RWPE1 (cell line): ENCODE results near the gene ADH7.

Experiments
- CTCF ChIA-PET: fragments of 350-600 bp; sonication (Branson Sonifier 250); formaldehyde crosslinking; extraction: SDS; loops from one replicate; lab custom pipeline; 2021; lab: Yijun Ruan, JAX
- POLR2A ChIA-PET: fragments of 400-600 bp; formaldehyde crosslinking; extraction: SDS; loops from one replicate; lab custom pipeline; 2020; ENCODE audit warnings: antibody characterized with exemption; ENCODE audit not compliant: low non-redundant PET; lab: Yijun Ruan, JAX
- DNase-seq: peaks from one replicate; pipeline ENCODE4 v3.0.0; 2012; ENCODE audit warnings: low spot score
- H3K27ac ChIP-seq: fragments of 450-650 bp; 2 replicates; pipeline ENCODE4 v1.5.1; 2017
- CTCF ChIP-seq: fragments of 450-650 bp; conservative IDR thresholded peaks from 2 replicates; pipeline ENCODE4 v1.5.1; 2017; ENCODE audit warnings: low read depth, mild to moderate bottlenecking

The ADH7 gene

GRCh38 chr4:99390055-99390454, 45.1 kb downstream of the ADH7 start:
- H3K27ac ChIP-seq: no peak overlapping the region
- ChIA-PET POLR2A (no interaction called here), CTCF (no interaction called here)
- DNase-seq: no peak
- no peak for TF ChIP-seq CTCF

GRCh38 chr4:99389606-99390005, 45.5 kb downstream of the ADH7 start:
- no peak overlapping the region for H3K27ac ChIP-seq
- ChIA-PET CTCF (no interaction called here), POLR2A (no interaction called here)
- TF ChIP-seq CTCF: no peak
- no peak for DNase-seq

GRCh38 chr4:99383833-99384392, 51.2 kb downstream of the ADH7 start:
- ChIA-PET CTCF (no interaction called here), POLR2A (no interaction called here)
- no peak overlapping the region for H3K27ac ChIP-seq
- no peak for TF ChIP-seq CTCF
- no peak for DNase-seq

- no peak for DNase-seq
- POLR2A ChIA-PET: no interaction called here
- no peak overlapping the region for H3K27ac ChIP-seq
- TF ChIP-seq CTCF: no peak
- CTCF ChIA-PET: no interaction called here
Observed at GRCh38 chr4:99383399-99383798, 51.7 kb downstream of the ADH7 start.

- POLR2A ChIA-PET: no interaction called here
- CTCF ChIA-PET: no interaction called here
- no peak overlapping the region for H3K27ac ChIP-seq
- no peak for TF ChIP-seq CTCF
- DNase-seq: no peak
Observed at GRCh38 chr4:99382745-99383360, 52.3 kb downstream of the ADH7 start.

- CTCF ChIA-PET: no interaction called here
- DNase-seq: no peak
- TF ChIP-seq CTCF: no peak
- POLR2A ChIA-PET: no interaction called here
- H3K27ac ChIP-seq: no peak overlapping the region
Observed at GRCh38 chr4:99381588-99382175, 53.5 kb downstream of the ADH7 start.
